WTC11 (cell line): ENCODE data around the gene CFAP20DC. TPM values are rescaled to one million over a fixed set of nuclear protein-coding genes. Genes with fewer than 3 reads are reported as not detected.

ENCODE experiments used
- ATAC-seq: fragments of 200-7000 bp; cut with Tn5 transposase; 2 replicates; pipeline ENCODE4 v1.10.0; 2021; ENCODE audit warnings: mild to moderate bottlenecking, moderate library complexity
- CTCF ChIA-PET: fragments of 300-600 bp; sonication (Branson Sonifier 250); formaldehyde crosslinking; loops from one replicate; lab custom pipeline; 2021; ENCODE audit warnings: antibody characterized with exemption; lab: Charles Lee
- POLR2A ChIA-PET: fragments of 350-600 bp; sonication (Branson Sonifier 250); formaldehyde crosslinking; loops from one replicate; lab custom pipeline; 2021; ENCODE audit warnings: antibody characterized with exemption; lab: Charles Lee
- DNase-seq: peaks from one replicate; pipeline ENCODE4 v3.0.0; 2021; ENCODE audit warnings: low spot score
- H3K27ac Mint-ChIP-seq: 2 replicates; pipeline ENCODE4 v1.8.0; 2021; ENCODE audit warnings: mixed read lengths
- H3K27me3 Mint-ChIP-seq: 2 replicates; pipeline ENCODE4 v1.8.0; 2021; ENCODE audit warnings: low read depth, mild to moderate bottlenecking, moderate library complexity, mixed read lengths
- H3K36me3 Mint-ChIP-seq: 2 replicates; pipeline ENCODE4 v1.8.0; 2021; ENCODE audit warnings: mixed read lengths
- H3K4me1 Mint-ChIP-seq: 2 replicates; pipeline ENCODE4 v1.8.0; 2022; ENCODE audit warnings: mixed read lengths
- H3K4me3 Mint-ChIP-seq: 2 replicates; pipeline ENCODE4 v1.8.0; 2021; ENCODE audit warnings: mild to moderate bottlenecking, moderate library complexity, mixed read lengths
- H3K9me3 Mint-ChIP-seq: 2 replicates; pipeline ENCODE4 v1.8.0; 2021; ENCODE audit warnings: mixed read lengths
- ATF1 ChIP-seq: sonication (generic); formaldehyde crosslinking; IDR thresholded peaks from 2 replicates; pipeline ENCODE4 v1.8.1; 2023; ENCODE audit warnings: mild to moderate bottlenecking, moderate library complexity, missing genetic modification reagents
- FOXK1 ChIP-seq: sonication (generic); formaldehyde crosslinking; IDR thresholded peaks from 2 replicates; pipeline ENCODE4 v1.8.0; 2022; ENCODE audit warnings: mild to moderate bottlenecking, moderate library complexity, missing genetic modification reagents
- FOXP1 ChIP-seq: sonication (generic); formaldehyde crosslinking; IDR thresholded peaks from 2 replicates; pipeline ENCODE4 v1.8.0; 2022; ENCODE audit warnings: missing genetic modification reagents, mild to moderate bottlenecking, moderate library complexity, borderline replicate concordance
- GABPB1 ChIP-seq: sonication (generic); formaldehyde crosslinking; IDR thresholded peaks from 2 replicates; pipeline ENCODE4 v1.8.1; 2023; ENCODE audit warnings: mild to moderate bottlenecking, missing genetic modification reagents
- NFE2L1 ChIP-seq: sonication (generic); formaldehyde crosslinking; IDR thresholded peaks from 2 replicates; pipeline ENCODE4 v1.8.1; 2023; ENCODE audit warnings: missing genetic modification reagents
- PRRX2 ChIP-seq: fragments of 250-450 bp; sonication (Bioruptor Pico); IDR thresholded peaks from 2 replicates; pipeline ENCODE4 v1.8.0; 2021; ENCODE audit warnings: mild to moderate bottlenecking
- RELA ChIP-seq: sonication (generic); formaldehyde crosslinking; IDR thresholded peaks from 2 replicates; pipeline ENCODE4 v1.8.1; 2022; ENCODE audit warnings: missing genetic modification reagents, mild to moderate bottlenecking, borderline replicate concordance
- SMAD3 ChIP-seq: sonication (generic); formaldehyde crosslinking; IDR thresholded peaks from 2 replicates; pipeline ENCODE4 v1.8.0; 2022; ENCODE audit warnings: missing genetic modification reagents, mild to moderate bottlenecking, borderline replicate concordance
- ZBTB21 ChIP-seq: sonication (generic); formaldehyde crosslinking; IDR thresholded peaks from 2 replicates; pipeline ENCODE4 v1.8.1; 2023; ENCODE audit warnings: mild to moderate bottlenecking, missing genetic modification reagents, borderline replicate concordance
- ZNF263 ChIP-seq: sonication (generic); formaldehyde crosslinking; IDR thresholded peaks from 2 replicates; pipeline ENCODE4 v1.8.1; 2022; ENCODE audit warnings: low read depth, mild to moderate bottlenecking, moderate library complexity, missing genetic modification reagents
- ZNF317 ChIP-seq: sonication (generic); formaldehyde crosslinking; IDR thresholded peaks from 2 replicates; pipeline ENCODE4 v1.8.1; 2023; ENCODE audit warnings: low read depth, mild to moderate bottlenecking, moderate library complexity, missing genetic modification reagents, borderline replicate concordance
- total RNA-seq: library from RNA; stranded (reverse); gene quantifications from 3 replicates; pipeline ENCODE4 v1.2.3, GENCODE V29; 2021
- TF ChIP-seq, protein P1 (sequence below): fragments of 250-450 bp; sonication (Bioruptor Pico); IDR thresholded peaks from 2 replicates; pipeline ENCODE4 v2.1.2; 2022; ENCODE audit warnings: mild to moderate bottlenecking, moderate library complexity
- TF ChIP-seq, protein P2 (sequence below): fragments of 250-450 bp; sonication (Bioruptor Pico); IDR thresholded peaks from 2 replicates; pipeline ENCODE4 v1.9.0; 2021; ENCODE audit warnings: moderate library complexity, mild to moderate bottlenecking, inconsistent platforms, borderline replicate concordance
- TF ChIP-seq, protein P3 (sequence below): sonication (generic); formaldehyde crosslinking; IDR thresholded peaks from 2 replicates; pipeline ENCODE4 v1.8.0; 2022; ENCODE audit warnings: mild to moderate bottlenecking, missing genetic modification reagents
- TF ChIP-seq, protein P4 (sequence below): sonication (generic); formaldehyde crosslinking; IDR thresholded peaks from 2 replicates; pipeline ENCODE4 v1.8.1; 2022; ENCODE audit warnings: low read depth, missing genetic modification reagents, borderline replicate concordance
- TF ChIP-seq, protein P5 (sequence below): sonication (generic); formaldehyde crosslinking; IDR thresholded peaks from 2 replicates; pipeline ENCODE4 v1.8.0; 2022; ENCODE audit warnings: mild to moderate bottlenecking, missing genetic modification reagents
- TF ChIP-seq, protein P6 (sequence below): fragments of 250-450 bp; sonication (Bioruptor Pico); IDR thresholded peaks from 2 replicates; pipeline ENCODE4 v1.9.0; 2021; ENCODE audit warnings: mild to moderate bottlenecking, borderline replicate concordance

Gene CFAP20DC
- total RNA-seq, 1 experiment from 2014 or later: 4.9 TPM

DNA sequence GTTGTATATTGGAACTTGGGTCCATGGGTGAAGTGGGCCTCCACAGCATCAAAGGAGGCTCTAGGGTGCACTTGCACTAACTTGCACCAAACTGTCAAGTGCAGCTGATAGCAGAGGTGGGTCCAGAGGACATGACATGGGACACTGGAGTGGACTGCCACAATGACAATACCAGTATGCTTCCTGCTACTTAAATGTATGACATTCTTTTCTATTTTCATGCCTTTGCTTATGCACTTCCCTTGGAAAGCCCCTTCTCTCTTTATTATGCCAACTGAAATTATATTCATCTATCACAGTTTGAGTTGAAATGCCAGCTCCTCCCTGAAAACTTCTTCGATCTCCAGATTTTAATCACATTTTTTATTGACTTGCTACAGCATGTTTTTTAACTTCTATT, 101.8 kb downstream of the CFAP20DC start (continued):
- TF ChIP-seq GABPB1: no peak
- TF ChIP-seq, protein P1, sequence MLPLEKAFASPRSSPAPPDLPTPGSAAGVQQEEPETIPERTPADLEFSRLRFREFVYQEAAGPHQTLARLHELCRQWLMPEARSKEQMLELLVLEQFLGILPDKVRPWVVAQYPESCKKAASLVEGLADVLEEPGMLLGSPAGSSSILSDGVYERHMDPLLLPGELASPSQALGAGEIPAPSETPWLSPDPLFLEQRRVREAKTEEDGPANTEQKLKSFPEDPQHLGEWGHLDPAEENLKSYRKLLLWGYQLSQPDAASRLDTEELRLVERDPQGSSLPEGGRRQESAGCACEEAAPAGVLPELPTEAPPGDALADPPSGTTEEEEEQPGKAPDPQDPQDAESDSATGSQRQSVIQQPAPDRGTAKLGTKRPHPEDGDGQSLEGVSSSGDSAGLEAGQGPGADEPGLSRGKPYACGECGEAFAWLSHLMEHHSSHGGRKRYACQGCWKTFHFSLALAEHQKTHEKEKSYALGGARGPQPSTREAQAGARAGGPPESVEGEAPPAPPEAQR (CRISPR knock-in tag): no peak
- TF ChIP-seq, protein P2, sequence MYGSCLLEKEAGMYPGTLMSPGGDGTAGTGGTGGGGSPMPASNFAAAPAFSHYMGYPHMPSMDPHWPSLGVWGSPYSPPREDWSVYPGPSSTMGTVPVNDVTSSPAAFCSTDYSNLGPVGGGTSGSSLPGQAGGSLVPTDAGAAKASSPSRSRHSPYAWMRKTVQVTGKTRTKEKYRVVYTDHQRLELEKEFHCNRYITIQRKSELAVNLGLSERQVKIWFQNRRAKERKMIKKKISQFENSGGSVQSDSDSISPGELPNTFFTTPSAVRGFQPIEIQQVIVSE (CRISPR knock-in tag): no peak
- TF ChIP-seq, protein P3, sequence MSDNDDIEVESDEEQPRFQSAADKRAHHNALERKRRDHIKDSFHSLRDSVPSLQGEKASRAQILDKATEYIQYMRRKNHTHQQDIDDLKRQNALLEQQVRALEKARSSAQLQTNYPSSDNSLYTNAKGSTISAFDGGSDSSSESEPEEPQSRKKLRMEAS (CRISPR knock-in tag): no peak
- TF ChIP-seq PRRX2 (CRISPR knock-in tag): no peak

DNA sequence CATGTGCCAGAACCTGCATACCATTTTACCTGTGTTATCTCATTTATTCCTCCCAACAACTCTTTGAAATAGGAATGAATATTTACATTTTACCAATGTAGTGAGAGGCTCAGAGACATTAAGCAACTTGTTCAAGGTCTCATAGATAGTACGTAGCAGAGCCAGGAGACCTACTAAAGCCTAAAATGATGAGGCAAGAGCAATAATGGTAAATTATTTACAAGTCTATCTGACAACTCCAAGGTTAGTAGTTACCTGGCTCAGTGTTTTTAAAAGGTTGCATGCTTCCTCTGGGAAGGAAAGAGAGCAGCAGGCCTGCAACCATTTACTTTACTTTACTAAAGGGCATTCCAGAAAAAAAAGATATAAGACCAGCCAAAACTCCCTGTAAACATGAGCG, 103.0 kb downstream of the CFAP20DC start:
- TF ChIP-seq PRRX2 (CRISPR knock-in tag) (no peak), FOXK1 (no peak)
- no peak overlapping the region for H3K4me3 Mint-ChIP-seq
- H3K9me3 Mint-ChIP-seq: peaks cover 13% of the 10 kb centered on the region
- DNase-seq: no peak
- POLR2A ChIA-PET: no interaction called here
- ATAC-seq: no peak
- CTCF ChIA-PET: no interaction called here
- no peaks in the 10 kb centered on the region for H3K4me1 Mint-ChIP-seq
- no peak overlapping the region for H3K27ac Mint-ChIP-seq
- H3K27me3 Mint-ChIP-seq: no peaks in the 10 kb centered on the region; the same call in 1 of the 2 replicates
- peaks cover 2% of the 10 kb centered on the region; the same call in 1 of the 2 replicates for H3K36me3 Mint-ChIP-seq

DNA sequence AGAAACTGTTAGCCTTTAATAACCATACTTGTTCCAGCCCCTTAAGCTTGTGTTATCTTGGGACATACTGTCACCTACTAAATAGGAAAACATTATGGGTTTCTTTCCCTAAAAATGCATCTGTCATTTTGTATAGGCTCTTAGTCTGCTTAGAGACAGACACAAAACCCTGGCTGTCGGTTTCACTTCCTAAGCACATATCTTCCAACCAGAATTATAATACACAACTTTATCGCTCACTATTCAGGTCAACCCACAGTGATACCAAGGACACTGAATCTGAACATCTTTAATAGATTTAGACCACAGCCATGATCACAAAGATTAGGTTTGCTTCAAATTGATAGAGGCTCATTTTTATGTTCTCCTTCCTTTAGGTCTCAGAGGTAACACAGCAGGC, 111.8 kb downstream of the CFAP20DC start:
- H3K4me3 Mint-ChIP-seq: no peak overlapping the region
- ATAC-seq (no peak), DNase-seq (no peak)
- peaks cover 2% of the 10 kb centered on the region for H3K36me3 Mint-ChIP-seq
- peaks cover under 1% of the 10 kb centered on the region; the same call in 1 of the 2 replicates for H3K9me3 Mint-ChIP-seq
- H3K27me3 Mint-ChIP-seq: no peaks in the 10 kb centered on the region; the same call in 1 of the 2 replicates
- POLR2A ChIA-PET: no interaction called here
- no peaks in the 10 kb centered on the region for H3K4me1 Mint-ChIP-seq
- no peak for TF ChIP-seq NFE2L1 (CRISPR knock-in tag)
- no peak for TF ChIP-seq FOXP1
- no peak for TF ChIP-seq ZNF317 (CRISPR knock-in tag)
- no peak for TF ChIP-seq GABPB1
- no peak for TF ChIP-seq RELA (CRISPR knock-in tag)
- no peak for TF ChIP-seq ZBTB21
- TF ChIP-seq, all 79 proteins: peak for 0
- H3K27ac Mint-ChIP-seq: no peak overlapping the region
- CTCF ChIA-PET: no interaction called here

DNA sequence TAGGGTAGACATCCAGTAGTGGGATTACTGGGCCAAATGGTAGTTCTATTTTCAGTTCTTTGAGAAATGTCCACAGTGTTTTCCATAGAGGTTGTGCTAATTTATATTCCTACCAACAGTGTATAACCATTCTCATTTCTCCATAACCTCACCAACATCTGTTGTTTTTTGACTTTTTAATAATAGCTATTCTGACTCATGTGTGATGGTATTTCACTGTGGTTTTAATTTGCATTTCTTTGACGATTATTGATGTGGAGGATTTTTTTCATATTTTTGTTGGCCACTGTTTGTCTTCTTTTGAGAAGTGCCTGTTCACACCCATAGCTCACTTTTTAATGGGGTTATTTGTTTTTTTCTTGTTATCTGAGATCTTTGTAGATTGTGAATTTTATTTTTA, 125.2 kb downstream of the CFAP20DC start:
- DNase-seq: no peak
- ATAC-seq: no peak
- TF ChIP-seq, protein P4, sequence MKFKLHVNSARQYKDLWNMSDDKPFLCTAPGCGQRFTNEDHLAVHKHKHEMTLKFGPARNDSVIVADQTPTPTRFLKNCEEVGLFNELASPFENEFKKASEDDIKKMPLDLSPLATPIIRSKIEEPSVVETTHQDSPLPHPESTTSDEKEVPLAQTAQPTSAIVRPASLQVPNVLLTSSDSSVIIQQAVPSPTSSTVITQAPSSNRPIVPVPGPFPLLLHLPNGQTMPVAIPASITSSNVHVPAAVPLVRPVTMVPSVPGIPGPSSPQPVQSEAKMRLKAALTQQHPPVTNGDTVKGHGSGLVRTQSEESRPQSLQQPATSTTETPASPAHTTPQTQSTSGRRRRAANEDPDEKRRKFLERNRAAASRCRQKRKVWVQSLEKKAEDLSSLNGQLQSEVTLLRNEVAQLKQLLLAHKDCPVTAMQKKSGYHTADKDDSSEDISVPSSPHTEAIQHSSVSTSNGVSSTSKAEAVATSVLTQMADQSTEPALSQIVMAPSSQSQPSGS: no peak
- TF ChIP-seq, protein P5, sequence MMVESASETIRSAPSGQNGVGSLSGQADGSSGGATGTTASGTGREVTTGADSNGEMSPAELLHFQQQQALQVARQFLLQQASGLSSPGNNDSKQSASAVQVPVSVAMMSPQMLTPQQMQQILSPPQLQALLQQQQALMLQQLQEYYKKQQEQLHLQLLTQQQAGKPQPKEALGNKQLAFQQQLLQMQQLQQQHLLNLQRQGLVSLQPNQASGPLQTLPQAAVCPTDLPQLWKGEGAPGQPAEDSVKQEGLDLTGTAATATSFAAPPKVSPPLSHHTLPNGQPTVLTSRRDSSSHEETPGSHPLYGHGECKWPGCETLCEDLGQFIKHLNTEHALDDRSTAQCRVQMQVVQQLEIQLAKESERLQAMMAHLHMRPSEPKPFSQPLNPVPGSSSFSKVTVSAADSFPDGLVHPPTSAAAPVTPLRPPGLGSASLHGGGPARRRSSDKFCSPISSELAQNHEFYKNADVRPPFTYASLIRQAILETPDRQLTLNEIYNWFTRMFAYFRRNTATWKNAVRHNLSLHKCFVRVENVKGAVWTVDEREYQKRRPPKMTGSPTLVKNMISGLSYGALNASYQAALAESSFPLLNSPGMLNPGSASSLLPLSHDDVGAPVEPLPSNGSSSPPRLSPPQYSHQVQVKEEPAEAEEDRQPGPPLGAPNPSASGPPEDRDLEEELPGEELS (CRISPR knock-in tag): no peak
- TF ChIP-seq, protein P6, sequence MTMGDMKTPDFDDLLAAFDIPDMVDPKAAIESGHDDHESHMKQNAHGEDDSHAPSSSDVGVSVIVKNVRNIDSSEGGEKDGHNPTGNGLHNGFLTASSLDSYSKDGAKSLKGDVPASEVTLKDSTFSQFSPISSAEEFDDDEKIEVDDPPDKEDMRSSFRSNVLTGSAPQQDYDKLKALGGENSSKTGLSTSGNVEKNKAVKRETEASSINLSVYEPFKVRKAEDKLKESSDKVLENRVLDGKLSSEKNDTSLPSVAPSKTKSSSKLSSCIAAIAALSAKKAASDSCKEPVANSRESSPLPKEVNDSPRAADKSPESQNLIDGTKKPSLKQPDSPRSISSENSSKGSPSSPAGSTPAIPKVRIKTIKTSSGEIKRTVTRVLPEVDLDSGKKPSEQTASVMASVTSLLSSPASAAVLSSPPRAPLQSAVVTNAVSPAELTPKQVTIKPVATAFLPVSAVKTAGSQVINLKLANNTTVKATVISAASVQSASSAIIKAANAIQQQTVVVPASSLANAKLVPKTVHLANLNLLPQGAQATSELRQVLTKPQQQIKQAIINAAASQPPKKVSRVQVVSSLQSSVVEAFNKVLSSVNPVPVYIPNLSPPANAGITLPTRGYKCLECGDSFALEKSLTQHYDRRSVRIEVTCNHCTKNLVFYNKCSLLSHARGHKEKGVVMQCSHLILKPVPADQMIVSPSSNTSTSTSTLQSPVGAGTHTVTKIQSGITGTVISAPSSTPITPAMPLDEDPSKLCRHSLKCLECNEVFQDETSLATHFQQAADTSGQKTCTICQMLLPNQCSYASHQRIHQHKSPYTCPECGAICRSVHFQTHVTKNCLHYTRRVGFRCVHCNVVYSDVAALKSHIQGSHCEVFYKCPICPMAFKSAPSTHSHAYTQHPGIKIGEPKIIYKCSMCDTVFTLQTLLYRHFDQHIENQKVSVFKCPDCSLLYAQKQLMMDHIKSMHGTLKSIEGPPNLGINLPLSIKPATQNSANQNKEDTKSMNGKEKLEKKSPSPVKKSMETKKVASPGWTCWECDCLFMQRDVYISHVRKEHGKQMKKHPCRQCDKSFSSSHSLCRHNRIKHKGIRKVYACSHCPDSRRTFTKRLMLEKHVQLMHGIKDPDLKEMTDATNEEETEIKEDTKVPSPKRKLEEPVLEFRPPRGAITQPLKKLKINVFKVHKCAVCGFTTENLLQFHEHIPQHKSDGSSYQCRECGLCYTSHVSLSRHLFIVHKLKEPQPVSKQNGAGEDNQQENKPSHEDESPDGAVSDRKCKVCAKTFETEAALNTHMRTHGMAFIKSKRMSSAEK: no peak
- TF ChIP-seq ATF1 (CRISPR knock-in tag) (no peak), SMAD3 (CRISPR knock-in tag) (no peak), ZNF263 (CRISPR knock-in tag) (no peak)

More for the DNA sequence above, 125.2 kb downstream of the CFAP20DC start:
- Mint-ChIP-seq H3K9me3 (peaks cover 6% of the 10 kb centered on the region; the same call in 1 of the 2 replicates), H3K4me1 (no peaks in the 10 kb centered on the region), H3K4me3 (no peak overlapping the region), H3K27ac (no peak overlapping the region), H3K27me3 (no peaks in the 10 kb centered on the region), H3K36me3 (no peaks in the 10 kb centered on the region)
- CTCF ChIA-PET: no interaction called here
- POLR2A ChIA-PET: no interaction called here
